Measurements from ENCODE around the gene GNG12.
A peak's percentile ranks its signal among the peaks of the same experiment; 100 is the strongest.

The GNG12 gene

GRCh38 chr1:67696708-67697107 lies 136.6 kb downstream of the GNG12 start:
- no peak for DNase-seq

- DNase-seq, result no peak
Measured at GRCh38 chr1:67695963-67696362, 137.3 kb downstream of the GNG12 start.

GRCh38 chr1:67691712-67692111 lies 141.6 kb downstream of the GNG12 start:
- no peak for DNase-seq

- DNase-seq, result no peak
Measured at GRCh38 chr1:67690411-67690810, 142.9 kb downstream of the GNG12 start.

DNA sequence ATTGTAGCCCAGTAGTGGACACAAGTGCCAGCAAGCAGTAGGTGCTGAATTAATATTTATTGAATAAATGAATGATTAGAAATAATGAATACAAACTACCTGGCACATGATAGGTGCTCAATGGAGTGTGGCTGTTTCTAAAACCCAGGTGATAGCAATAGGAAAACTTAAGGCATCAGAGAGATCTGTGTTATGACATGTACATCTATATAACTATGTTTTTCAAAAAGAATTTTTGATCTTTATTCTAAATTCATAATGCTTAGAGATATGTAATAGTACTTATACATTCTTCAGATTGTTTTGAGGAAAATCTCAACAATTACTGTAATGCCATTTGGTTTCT lies 143.3 kb downstream of the GNG12 start:
- DNase-seq, result no peak

- no peak for DNase-seq
Measured at GRCh38 chr1:67689267-67690017, 143.8 kb downstream of the GNG12 start.

GRCh38 chr1:67688526-67689219 lies 144.6 kb downstream of the GNG12 start:
- DNase-seq, result no peak

- DNase-seq, result peak; percentile 93
Measured at GRCh38 chr1:67687649-67688048, 145.6 kb downstream of the GNG12 start.

- no peak for DNase-seq
Measured at GRCh38 chr1:67687198-67687545, 146.1 kb downstream of the GNG12 start.

GRCh38 chr1:67686267-67687197 lies 146.7 kb downstream of the GNG12 start:
- peak; percentile 99 for DNase-seq

DNA sequence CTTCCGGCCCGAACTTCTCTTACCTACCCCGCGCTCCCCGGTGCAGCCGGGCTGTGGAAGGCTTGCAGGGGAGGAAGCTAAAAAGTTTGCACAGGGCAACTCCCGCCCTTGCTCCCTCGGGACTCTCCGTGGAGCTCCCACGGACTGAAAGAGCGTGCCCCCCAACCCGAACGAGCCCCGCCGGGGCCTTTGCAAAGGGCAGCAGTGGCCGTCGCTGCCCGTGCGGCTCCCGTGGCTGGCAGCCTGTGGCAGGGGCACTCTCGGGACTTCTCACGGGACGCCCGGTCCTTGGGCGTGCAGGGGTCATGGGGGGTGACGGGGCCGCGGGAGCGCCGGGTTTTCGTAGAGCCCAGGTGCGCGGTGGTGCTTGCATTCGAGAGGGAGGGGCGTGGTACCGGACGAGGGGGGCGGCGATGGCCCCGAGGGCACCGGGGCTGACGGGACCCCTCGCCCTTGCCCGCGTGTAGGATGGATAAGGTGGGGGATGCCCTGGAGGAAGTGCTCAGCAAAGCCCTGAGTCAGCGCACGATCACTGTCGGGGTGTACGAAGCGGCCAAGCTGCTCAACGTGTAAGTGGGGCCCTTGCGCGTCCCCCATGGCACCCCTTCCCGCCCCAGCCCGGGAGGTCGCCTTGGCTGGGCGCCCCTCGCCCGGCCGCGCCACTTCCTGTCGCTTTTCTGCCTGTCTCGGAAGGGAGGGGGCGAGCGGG lies 147.6 kb downstream of the GNG12 start:
- DNase-seq, result peak; percentile 45

DNA sequence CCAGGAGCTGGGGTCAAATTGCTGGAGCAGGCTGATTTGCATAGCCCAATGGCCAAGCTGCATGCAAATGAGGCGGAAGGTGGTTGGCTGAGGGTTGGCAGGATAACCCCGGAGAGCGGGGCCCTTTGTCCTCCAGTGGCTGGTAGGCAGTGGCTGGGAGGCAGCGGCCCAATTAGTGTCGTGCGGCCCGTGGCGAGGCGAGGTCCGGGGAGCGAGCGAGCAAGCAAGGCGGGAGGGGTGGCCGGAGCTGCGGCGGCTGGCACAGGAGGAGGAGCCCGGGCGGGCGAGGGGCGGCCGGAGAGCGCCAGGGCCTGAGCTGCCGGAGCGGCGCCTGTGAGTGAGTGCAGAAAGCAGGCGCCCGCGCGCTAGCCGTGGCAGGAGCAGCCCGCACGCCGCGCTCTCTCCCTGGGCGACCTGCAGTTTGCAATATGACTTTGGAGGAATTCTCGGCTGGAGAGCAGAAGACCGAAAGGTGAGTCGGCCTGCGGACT lies 148.2 kb downstream of the GNG12 start, which contains the start of gene GADD45A:
Gene GADD45A (plus strand): TSS at position 135 of the 491 bp plus-strand sequence. CDS start 294 bp downstream, at position 429.
- peak; percentile 100 for DNase-seq

GRCh38 chr1:67684526-67685066 lies 148.7 kb downstream of the GNG12 start:
- DNase-seq, result no peak

GRCh38 chr1:67683766-67684525 lies 149.3 kb downstream of the GNG12 start:
- peak; percentile 43 for DNase-seq

DNA sequence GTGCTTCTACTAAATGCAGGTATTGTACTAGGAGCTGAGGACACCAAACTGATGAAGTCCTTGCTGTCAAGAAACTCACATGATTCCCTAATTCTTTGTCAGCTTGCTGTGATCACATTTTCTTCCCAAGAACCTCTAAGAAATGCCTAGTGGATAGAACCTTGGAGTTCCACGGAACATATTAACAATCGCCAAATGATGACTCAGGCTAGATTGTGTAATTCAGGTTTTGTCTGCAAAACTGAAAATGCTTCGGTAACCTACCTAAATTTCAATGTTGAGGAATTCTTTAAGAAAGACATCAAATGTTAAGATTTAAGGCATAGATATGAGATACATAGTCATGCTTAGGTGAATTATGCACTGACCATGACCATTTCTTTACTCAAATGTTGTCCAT lies 150.0 kb downstream of the GNG12 start:
- DNase-seq, result peak; percentile 74

DNA sequence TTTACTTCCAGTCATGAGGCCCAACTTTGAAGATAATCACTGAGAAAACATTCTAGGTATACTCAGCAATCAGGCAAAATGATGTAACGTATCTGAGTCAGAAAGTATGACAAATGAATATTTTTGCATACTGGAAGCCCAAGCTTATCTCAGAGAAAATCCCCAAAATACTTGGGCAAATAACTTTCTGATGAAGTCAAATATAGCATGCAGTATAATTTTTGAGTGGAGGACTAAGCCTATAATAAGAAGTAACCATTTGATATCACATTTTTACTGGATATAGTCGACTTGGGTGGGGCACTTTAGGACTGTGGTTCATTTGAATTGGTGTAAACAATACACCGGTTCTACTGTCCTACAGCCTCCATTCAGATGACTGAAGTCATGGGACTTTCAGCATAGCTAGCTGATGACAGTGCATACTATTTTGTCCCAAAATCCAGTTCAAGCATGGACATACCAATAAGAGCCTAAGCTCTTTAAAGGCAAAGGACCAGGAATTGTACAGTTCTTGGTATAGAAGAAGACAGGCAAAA lies 150.5 kb downstream of the GNG12 start:
- DNase-seq, result peak; percentile 87

- no peak for DNase-seq
Measured at GRCh38 chr1:67680486-67680885, 152.8 kb downstream of the GNG12 start.

GRCh38 chr1:67679691-67680090 lies 153.6 kb downstream of the GNG12 start:
- DNase-seq, result no peak

DNA sequence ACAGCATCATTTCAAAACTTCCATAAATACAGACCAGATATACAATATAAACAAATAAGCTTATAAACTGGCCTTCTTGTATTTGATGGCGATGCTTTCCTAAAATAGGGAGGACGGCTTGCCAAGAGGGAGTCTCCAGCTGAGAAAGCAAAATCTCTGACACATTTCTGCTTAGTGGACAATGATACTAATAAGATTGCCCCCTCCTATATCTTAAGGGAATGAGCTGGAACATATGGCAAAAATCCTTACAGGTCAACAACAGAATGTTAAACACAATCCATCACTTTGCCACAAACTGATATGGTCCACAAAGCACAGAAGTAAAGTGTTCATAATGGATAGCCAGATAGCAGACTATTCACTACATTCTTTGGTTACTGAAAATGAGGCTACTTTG lies 155.3 kb downstream of the GNG12 start:
- DNase-seq, result no peak

DNA sequence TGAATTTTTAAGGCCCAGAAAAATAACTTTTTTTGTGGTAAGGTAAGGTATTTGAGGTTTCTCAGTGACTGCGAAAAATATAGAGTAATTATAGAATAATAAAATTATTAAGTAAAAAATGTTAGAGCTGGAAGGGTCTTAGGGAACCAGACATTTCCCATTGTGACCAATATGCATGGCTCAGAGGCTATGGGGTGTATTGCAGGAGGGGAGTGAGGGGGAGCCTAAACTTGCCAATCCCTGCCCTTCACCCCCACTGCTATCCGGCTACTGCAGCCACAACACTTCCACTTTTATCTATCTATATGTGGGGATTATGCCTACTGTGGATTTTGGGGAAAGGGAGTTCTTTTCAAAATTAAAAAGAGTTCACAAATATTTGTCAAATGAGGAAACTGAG lies 155.9 kb downstream of the GNG12 start:
- no peak for DNase-seq

- DNase-seq, result no peak
Measured at GRCh38 chr1:67676946-67677345, 156.3 kb downstream of the GNG12 start.
